Measurements from ENCODE around the gene ABCC5.

ABCC5 gene

GRCh38 chr3:183924956-183925355, 92.7 kb downstream of the ABCC5 start:
- H3K9ac ChIP-seq (ENCODE audit: low read length): no peak overlapping the region
- H3K4me1 ChIP-seq (ENCODE audit: insufficient read depth, low read length, severe bottlenecking): no peaks in the 10 kb centered on the region
- no peak overlapping the region for H3K4me3 ChIP-seq (ENCODE audit: low read depth, low read length, poor library complexity, severe bottlenecking)
- H3K9me2 ChIP-seq (ENCODE audit: low read depth, low read length): no peaks in the 10 kb centered on the region
- H3K27ac ChIP-seq (ENCODE audit: low read depth, low read length, poor library complexity, severe bottlenecking): no peak overlapping the region
- TF ChIP-seq CTCF (IDR thresholded peaks at IDR 0.05; ENCODE audit: low read length): no peak
- TF ChIP-seq EZH2 (IDR thresholded peaks at IDR 0.05; ENCODE audit: borderline replicate concordance, low read length): no peak
- no peaks in the 10 kb centered on the region for H3K79me2 ChIP-seq (ENCODE audit: insufficient read depth, low read length)
- peaks cover 46% of the 10 kb centered on the region for H3K36me3 ChIP-seq (ENCODE audit: insufficient read depth, low read length)
- H3K27me3 ChIP-seq (ENCODE audit: insufficient read depth, low read length): no peaks in the 10 kb centered on the region
- H2AFZ ChIP-seq (ENCODE audit: low read length): no peak overlapping the region
- H3F3A ChIP-seq (ENCODE audit: insufficient read depth, low read length): no peaks in the 10 kb centered on the region
- H3K9me3 ChIP-seq (ENCODE audit: low read length): no peaks in the 10 kb centered on the region
- no peak overlapping the region for H3K4me2 ChIP-seq (ENCODE audit: low read length)
- no peaks in the 10 kb centered on the region for H4K20me1 ChIP-seq (ENCODE audit: insufficient read depth, low read length)

GRCh38 chr3:183924543-183924942, 93.1 kb downstream of the ABCC5 start:
- TF ChIP-seq EZH2 (IDR thresholded peaks at IDR 0.05; ENCODE audit: borderline replicate concordance, low read length) (no peak), CTCF (IDR thresholded peaks at IDR 0.05; ENCODE audit: low read length) (no peak)
- no peaks in the 10 kb centered on the region for H3K9me3 ChIP-seq (ENCODE audit: low read length)
- H4K20me1 ChIP-seq (ENCODE audit: insufficient read depth, low read length): no peaks in the 10 kb centered on the region
- peaks cover 51% of the 10 kb centered on the region for H3K36me3 ChIP-seq (ENCODE audit: insufficient read depth, low read length)
- H2AFZ ChIP-seq (ENCODE audit: low read length): no peak overlapping the region
- H3K27ac ChIP-seq (ENCODE audit: low read depth, low read length, poor library complexity, severe bottlenecking): no peak overlapping the region
- no peaks in the 10 kb centered on the region for H3K4me1 ChIP-seq (ENCODE audit: insufficient read depth, low read length, severe bottlenecking)
- H3K27me3 ChIP-seq (ENCODE audit: insufficient read depth, low read length): no peaks in the 10 kb centered on the region
- no peaks in the 10 kb centered on the region for H3F3A ChIP-seq (ENCODE audit: insufficient read depth, low read length)
- H3K4me3 ChIP-seq (ENCODE audit: low read depth, low read length, poor library complexity, severe bottlenecking): no peak overlapping the region
- H3K9ac ChIP-seq (ENCODE audit: low read length): no peak overlapping the region
- H3K79me2 ChIP-seq (ENCODE audit: insufficient read depth, low read length): no peaks in the 10 kb centered on the region
- no peak overlapping the region for H3K4me2 ChIP-seq (ENCODE audit: low read length)
- no peaks in the 10 kb centered on the region for H3K9me2 ChIP-seq (ENCODE audit: low read depth, low read length)

GRCh38 chr3:183922421-183922820, 95.3 kb downstream of the ABCC5 start:
- Histone ChIP-seq H3K4me2 (ENCODE audit: low read length) (no peak overlapping the region), H3F3A (ENCODE audit: insufficient read depth, low read length) (no peaks in the 10 kb centered on the region), H3K4me1 (ENCODE audit: insufficient read depth, low read length, severe bottlenecking) (no peaks in the 10 kb centered on the region), H3K27me3 (ENCODE audit: insufficient read depth, low read length) (no peaks in the 10 kb centered on the region), H3K36me3 (ENCODE audit: insufficient read depth, low read length) (peaks cover 44% of the 10 kb centered on the region), H2AFZ (ENCODE audit: low read length) (no peak overlapping the region), H3K27ac (ENCODE audit: low read depth, low read length, poor library complexity, severe bottlenecking) (no peak overlapping the region), H3K9ac (ENCODE audit: low read length) (no peak overlapping the region), H3K9me3 (ENCODE audit: low read length) (no peaks in the 10 kb centered on the region), H4K20me1 (ENCODE audit: insufficient read depth, low read length) (no peaks in the 10 kb centered on the region), H3K4me3 (ENCODE audit: low read depth, low read length, poor library complexity, severe bottlenecking) (no peak overlapping the region), H3K79me2 (ENCODE audit: insufficient read depth, low read length) (no peaks in the 10 kb centered on the region), H3K9me2 (ENCODE audit: low read depth, low read length) (no peaks in the 10 kb centered on the region)
- TF ChIP-seq CTCF (IDR thresholded peaks at IDR 0.05; ENCODE audit: low read length) (no peak), EZH2 (IDR thresholded peaks at IDR 0.05; ENCODE audit: borderline replicate concordance, low read length) (no peak)

Data from OCI-LY1 (cell line).